ENCODE data around the gene MYH13.

Gene MYH13

GRCh38 chr17:10344816-10345215 is 28.0 kb downstream of the MYH13 start:
- DNase-seq: no peak

- DNase-seq: no peak
Observed at GRCh38 chr17:10339051-10339450, 33.8 kb downstream of the MYH13 start.

GRCh38 chr17:10337976-10338375 is 34.8 kb downstream of the MYH13 start:
- no peak for DNase-seq

- no peak for DNase-seq
Observed at GRCh38 chr17:10337136-10337535, 35.7 kb downstream of the MYH13 start.

GRCh38 chr17:10336393-10336792 is 36.4 kb downstream of the MYH13 start:
- no peak for DNase-seq

- DNase-seq: no peak
Observed at GRCh38 chr17:10332515-10332914, 40.3 kb downstream of the MYH13 start.

- DNase-seq: no peak
Observed at GRCh38 chr17:10328971-10329923, 43.6 kb downstream of the MYH13 start.

- no peak for DNase-seq
Observed at GRCh38 chr17:10328206-10328605, 44.6 kb downstream of the MYH13 start.

GRCh38 chr17:10327640-10328039 is 45.2 kb downstream of the MYH13 start:
- peak in 43 of 51 donors; percentile 2 to 76 (median 38) for DNase-seq

- DNase-seq: no peak
Observed at GRCh38 chr17:10325031-10325695, 47.6 kb downstream of the MYH13 start.

GRCh38 chr17:10323812-10324610 is 48.8 kb downstream of the MYH13 start:
- no peak for DNase-seq

- DNase-seq: peak in 1 of 51 donors; percentile 2
Observed at GRCh38 chr17:10318535-10318934, 54.3 kb downstream of the MYH13 start.

- no peak for DNase-seq
Observed at GRCh38 chr17:10317543-10317834, 55.3 kb downstream of the MYH13 start.

- peak in 20 of 51 donors; percentile 4 to 50 (median 17) for DNase-seq
Observed at GRCh38 chr17:10316801-10317542, 55.8 kb downstream of the MYH13 start.

- DNase-seq: no peak
Observed at GRCh38 chr17:10314329-10314728, 58.5 kb downstream of the MYH13 start.

- DNase-seq: no peak
Observed at GRCh38 chr17:10313037-10313672, 59.7 kb downstream of the MYH13 start.

- DNase-seq: no peak
Observed at GRCh38 chr17:10311131-10311530, 61.7 kb downstream of the MYH13 start.

- no peak for DNase-seq
Observed at GRCh38 chr17:10309003-10309974, 63.5 kb downstream of the MYH13 start.

- DNase-seq: no peak
Observed at GRCh38 chr17:10306585-10306984, 66.2 kb downstream of the MYH13 start.

- no peak for DNase-seq
Observed at GRCh38 chr17:10305398-10305797, 67.4 kb downstream of the MYH13 start.
